AG04450 (cell line): ENCODE results near the gene KCNH1. TPM values are rescaled to one million over a fixed set of nuclear protein-coding genes. Genes with fewer than 3 reads are reported as not detected.

ENCODE experiments used
- CTCF ChIA-PET: fragments of 300-600, 350-600 bp; formaldehyde crosslinking; extraction: SDS; loops from one replicate; lab custom pipeline; 2022; ENCODE audit warnings: antibody characterized with exemption, inconsistent platforms; lab: Charles Lee
- POLR2A ChIA-PET: fragments of 350-600 bp; formaldehyde crosslinking; extraction: SDS; loops from one replicate; lab custom pipeline; 2021; ENCODE audit warnings: antibody characterized with exemption, inconsistent platforms; lab: Yijun Ruan, JAX
- DNase-seq: peaks from one replicate; pipeline ENCODE4 v3.0.0-alpha.2; 2011; ENCODE audit warnings: low read depth, low spot score
- H3K27ac ChIP-seq: one replicate; pipeline ENCODE4 v1.5.1; 2012; ENCODE audit warnings: low read depth, low read length, control low read depth
- H3K27me3 ChIP-seq: one replicate; pipeline ENCODE4 v1.6.0; 2012; ENCODE audit warnings: low read length; ENCODE audit not compliant: control insufficient read depth, insufficient read depth
- H3K4me3 ChIP-seq: 2 replicates; pipeline ENCODE4 v1.5.1; 2011; ENCODE audit warnings: mild to moderate bottlenecking, low read depth, low read length, control low read depth
- H3K9me3 ChIP-seq: 2 replicates; pipeline ENCODE4 v1.5.1; 2012; ENCODE audit warnings: low read length; ENCODE audit not compliant: control insufficient read depth, insufficient read depth
- polyA plus RNA-seq: library from polyadenylated mRNA; depleted of rRNA; stranded (reverse); fragments of >200 nt; gene quantifications from 2 replicates; pipeline ENCODE4 v1.2.3, GENCODE V29; 2011
- TF ChIP-seq, protein P1 (sequence below): IDR thresholded peaks from 2 replicates; pipeline ENCODE4 v1.5.1; 2011; ENCODE audit warnings: low read depth, low read length, control low read depth, inconsistent platforms

Gene KCNH1
- polyA plus RNA-seq, 1 experiment = 0.31 TPM

DNA sequence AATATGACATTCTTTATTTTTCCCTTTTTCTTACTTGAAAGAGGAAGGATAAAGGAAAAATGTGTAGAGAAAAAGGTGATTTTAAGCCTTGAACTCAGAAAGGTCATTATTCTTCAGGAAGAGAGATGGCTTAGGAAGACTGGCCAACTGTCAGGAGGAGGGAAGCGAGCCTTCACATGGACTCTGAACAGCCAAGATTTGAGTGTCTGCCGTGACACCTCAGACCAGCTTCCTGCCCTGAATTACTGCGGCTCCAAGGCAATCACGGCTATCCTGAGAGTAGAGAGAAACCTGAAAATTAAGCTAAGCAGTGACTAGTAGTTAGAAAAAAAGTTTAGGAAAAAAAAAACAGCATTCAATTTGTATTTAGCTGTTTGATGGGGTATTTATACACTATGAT lies 314.7 kb downstream of the KCNH1 start:
- H3K27me3 ChIP-seq = no peaks in the 10 kb centered on the region
- no peak overlapping the region for H3K27ac ChIP-seq
- ChIA-PET CTCF (interaction anchor here (0.8 kb wide), 1 partner anchor 413 kb away, joined by 3 read pairs; no protein-coding TSS in a partner anchor), POLR2A (no interaction called here)
- DNase-seq = no peak
- no peaks in the 10 kb centered on the region for H3K9me3 ChIP-seq
- TF ChIP-seq, protein P1, sequence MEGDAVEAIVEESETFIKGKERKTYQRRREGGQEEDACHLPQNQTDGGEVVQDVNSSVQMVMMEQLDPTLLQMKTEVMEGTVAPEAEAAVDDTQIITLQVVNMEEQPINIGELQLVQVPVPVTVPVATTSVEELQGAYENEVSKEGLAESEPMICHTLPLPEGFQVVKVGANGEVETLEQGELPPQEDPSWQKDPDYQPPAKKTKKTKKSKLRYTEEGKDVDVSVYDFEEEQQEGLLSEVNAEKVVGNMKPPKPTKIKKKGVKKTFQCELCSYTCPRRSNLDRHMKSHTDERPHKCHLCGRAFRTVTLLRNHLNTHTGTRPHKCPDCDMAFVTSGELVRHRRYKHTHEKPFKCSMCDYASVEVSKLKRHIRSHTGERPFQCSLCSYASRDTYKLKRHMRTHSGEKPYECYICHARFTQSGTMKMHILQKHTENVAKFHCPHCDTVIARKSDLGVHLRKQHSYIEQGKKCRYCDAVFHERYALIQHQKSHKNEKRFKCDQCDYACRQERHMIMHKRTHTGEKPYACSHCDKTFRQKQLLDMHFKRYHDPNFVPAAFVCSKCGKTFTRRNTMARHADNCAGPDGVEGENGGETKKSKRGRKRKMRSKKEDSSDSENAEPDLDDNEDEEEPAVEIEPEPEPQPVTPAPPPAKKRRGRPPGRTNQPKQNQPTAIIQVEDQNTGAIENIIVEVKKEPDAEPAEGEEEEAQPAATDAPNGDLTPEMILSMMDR = no peak
- H3K4me3 ChIP-seq = no peak overlapping the region

DNA sequence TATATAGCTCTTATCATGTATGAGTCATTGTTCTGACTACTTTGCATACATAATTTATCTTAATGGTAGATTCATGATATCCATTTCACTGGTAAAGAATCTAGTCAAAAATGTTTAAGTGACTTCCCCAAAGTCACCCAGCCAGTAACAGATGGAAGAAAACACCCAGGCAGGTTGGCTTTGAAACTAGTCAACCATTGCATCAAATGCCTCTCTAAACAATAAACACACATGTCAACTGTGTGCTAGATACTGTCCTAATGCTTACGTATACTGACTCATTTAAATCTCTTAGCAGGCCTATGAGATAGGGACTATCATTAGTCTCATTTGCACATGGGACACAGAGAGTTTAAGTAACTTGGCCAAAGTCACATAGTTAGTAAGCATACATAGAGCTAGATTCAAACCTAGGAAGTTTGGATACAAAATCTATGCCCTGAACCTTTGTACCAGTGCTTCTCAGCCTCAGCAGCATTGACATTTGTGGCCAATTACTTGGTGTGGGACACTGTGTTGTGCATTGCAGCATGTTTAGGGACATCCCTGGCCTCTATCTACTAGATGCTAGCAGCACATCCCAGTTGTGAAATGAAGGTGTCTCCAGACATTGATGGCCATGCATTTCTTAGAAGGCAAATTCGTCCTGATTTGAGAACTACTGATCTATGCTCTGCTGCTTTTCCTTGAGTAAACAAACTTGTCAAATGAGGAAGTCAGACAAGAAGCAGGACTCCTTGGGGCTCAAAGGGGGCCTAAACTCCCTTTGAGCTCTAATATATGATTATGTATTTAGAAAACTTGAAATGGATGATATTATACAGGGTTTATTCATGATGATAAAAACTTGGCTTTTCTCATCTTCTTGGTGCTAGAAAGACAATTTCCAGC lies 316.3 kb downstream of the KCNH1 start:
- POLR2A ChIA-PET = no interaction called here
- no peak overlapping the region for H3K27ac ChIP-seq
- TF ChIP-seq, protein P1 = no peak
- CTCF ChIA-PET = interaction anchor here (0.6 to 0.9 kb wide), 2 partner anchors 317 to 1682 kb away, joined by 3 to 4 read pairs; partner anchors contain the start of gene KCNH1
- no peaks in the 10 kb centered on the region for H3K27me3 ChIP-seq
- H3K4me3 ChIP-seq = no peak overlapping the region
- no peaks in the 10 kb centered on the region for H3K9me3 ChIP-seq
- no peak for DNase-seq

DNA sequence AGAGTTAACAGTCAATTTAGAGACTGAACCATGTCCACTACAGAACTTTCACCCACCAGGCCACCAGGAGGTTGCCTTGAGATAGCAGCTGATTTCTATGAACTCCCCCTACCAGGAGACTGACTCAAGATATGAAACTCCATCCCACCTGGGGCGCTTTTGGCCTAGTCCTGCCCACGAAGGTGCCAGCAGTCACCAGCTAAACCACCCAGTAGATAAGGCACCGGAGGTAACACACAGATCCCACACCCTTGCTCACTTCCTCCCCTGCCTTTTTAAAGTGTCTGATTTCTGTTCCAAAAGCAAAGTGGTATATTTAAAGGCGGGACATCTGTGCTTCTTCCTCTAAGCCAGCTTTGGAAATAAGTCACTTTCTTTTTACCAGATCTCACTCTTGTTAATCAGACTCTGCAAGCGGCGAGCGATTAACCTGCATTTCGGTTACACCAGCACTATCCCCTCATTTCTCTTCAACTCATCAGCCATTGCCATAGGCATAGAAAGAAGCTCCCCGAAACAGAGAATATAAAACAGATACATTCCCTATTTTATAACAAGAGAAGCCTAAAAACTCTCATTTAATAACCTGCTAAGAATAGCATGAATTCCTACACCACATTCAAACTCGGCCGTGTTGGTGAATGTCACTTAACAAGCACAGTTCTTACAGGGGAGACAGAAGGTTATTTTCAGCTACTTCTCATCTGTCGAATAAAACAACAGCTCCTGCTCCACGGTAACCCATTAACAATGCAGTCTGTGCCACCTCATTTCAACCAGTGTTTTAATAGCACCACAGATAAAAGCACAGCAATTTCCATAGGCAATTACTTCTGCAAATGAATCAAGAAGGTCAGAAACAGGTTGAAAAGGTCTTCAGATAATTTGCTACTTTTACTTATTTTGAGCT lies 318.1 kb downstream of the KCNH1 start:
- ChIA-PET POLR2A (no interaction called here), CTCF (interaction anchor here (0.6 to 0.7 kb wide), 2 partner anchors 162 to 413 kb away, joined by 3 read pairs; no protein-coding TSS in a partner anchor)
- Histone ChIP-seq H3K27me3 (no peaks in the 10 kb centered on the region), H3K4me3 (no peak overlapping the region), H3K9me3 (no peaks in the 10 kb centered on the region), H3K27ac (no peak overlapping the region)
- TF ChIP-seq, protein P1 = no peak
- DNase-seq = no peak

DNA sequence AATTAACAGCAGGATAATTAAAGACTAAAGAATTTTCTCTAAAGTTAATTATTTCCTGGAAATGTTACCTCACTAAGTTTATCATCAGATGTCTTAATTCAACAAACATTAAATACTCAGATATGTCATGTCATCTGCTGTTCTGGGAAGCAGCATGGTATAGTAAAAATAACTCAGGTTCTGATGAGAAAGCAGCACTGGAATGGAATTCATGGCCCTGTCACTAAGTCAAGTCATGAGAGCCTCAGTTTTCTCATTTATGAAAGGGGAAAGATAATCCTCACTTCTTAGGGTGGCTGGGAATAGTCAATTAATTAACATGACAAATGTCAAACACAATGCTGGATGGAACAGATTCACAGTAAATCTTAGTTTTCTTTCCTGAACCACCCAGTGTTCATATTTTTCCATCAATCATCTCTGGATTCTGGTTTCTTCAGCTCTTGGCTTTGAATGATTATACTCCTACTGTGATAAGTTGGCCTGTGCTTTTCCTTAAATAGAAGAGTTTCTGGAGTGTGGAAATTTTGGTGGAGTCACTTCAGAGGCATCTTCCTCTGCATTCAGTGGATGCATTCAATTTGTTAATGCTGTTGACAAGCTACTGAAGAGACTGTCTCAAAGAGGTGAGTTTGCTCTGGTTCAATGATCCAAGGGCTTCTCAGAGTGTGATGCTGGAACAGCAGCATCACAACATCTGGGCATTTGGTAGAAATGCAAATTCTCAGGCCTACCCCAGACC lies 319.4 kb downstream of the KCNH1 start:
- no peaks in the 10 kb centered on the region for H3K9me3 ChIP-seq
- CTCF ChIA-PET = no interaction called here
- no peak overlapping the region for H3K4me3 ChIP-seq
- no peaks in the 10 kb centered on the region for H3K27me3 ChIP-seq
- TF ChIP-seq, protein P1 = no peak
- no peak for DNase-seq
- POLR2A ChIA-PET = no interaction called here
- H3K27ac ChIP-seq = no peak overlapping the region
